GM12891 (cell line): ENCODE data around the gene RNASET2.

Source experiments
- DNase-seq: peaks from one replicate; pipeline ENCODE4 v3.0.0; 2011; ENCODE audit warnings: low spot score; ENCODE audit not compliant: insufficient read length
- FAIRE-seq: peaks from 2 replicates; lab custom pipeline; 2011; peaks lifted over from hg19 to GRCh38; lab: Jason Lieb, UNC
- PAX5 ChIP-seq: IDR thresholded peaks from 2 replicates; pipeline ENCODE4 v1.6.1; 2011; ENCODE audit warnings: low read length, moderate library complexity, mild to moderate bottlenecking; ENCODE audit not compliant: insufficient read depth, severe bottlenecking
- POLR2A ChIP-seq: IDR thresholded peaks from 2 replicates; pipeline ENCODE4 v1.6.1; 2011; ENCODE audit warnings: low read depth, low read length, control low read depth
- POLR2AphosphoS5 ChIP-seq: IDR thresholded peaks from 2 replicates; pipeline ENCODE4 v1.6.1; 2011; ENCODE audit warnings: low read depth, low read length, control low read depth
- POU2F2 ChIP-seq: IDR thresholded peaks from 2 replicates; pipeline ENCODE4 v1.6.1; 2011; ENCODE audit warnings: low read depth, mild to moderate bottlenecking, control low read depth, low read length, moderate library complexity
- SPI1 ChIP-seq: IDR thresholded peaks from 2 replicates; pipeline ENCODE4 v1.6.1; 2011; ENCODE audit warnings: low read depth, low read length, control low read depth
- TAF1 ChIP-seq: IDR thresholded peaks from 2 replicates; pipeline ENCODE4 v1.6.1; 2011; ENCODE audit warnings: low read depth, low read length, control low read depth

The RNASET2 gene

DNA sequence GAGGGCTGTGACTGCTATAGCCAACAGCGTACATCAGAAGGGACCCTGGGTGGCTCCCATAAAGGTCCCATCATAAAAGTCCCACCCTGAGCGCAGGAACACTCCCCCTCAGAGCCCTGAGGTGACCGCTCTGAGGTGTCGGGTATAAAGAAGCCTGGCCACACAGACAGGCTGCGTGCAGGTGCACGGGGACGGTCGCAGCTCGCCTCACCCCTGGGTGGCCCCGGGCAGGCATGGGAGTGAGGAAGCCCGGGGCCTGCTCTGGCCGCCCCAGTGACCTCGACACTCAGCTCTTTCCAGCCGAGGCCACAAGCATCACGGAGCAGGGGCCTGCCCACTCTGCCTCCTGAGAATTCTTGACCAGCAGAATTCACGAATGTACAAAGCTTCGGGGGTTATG lies 14.4 kb upstream of the RNASET2 start:
- no peak for FAIRE-seq
- TF ChIP-seq TAF1, result no peak
- no peak for TF ChIP-seq POLR2AphosphoS5
- TF ChIP-seq SPI1, result no peak
- TF ChIP-seq POU2F2, result no peak
- TF ChIP-seq POLR2A, result no peak
- TF ChIP-seq PAX5, result no peak
- DNase-seq, result no peak

DNA sequence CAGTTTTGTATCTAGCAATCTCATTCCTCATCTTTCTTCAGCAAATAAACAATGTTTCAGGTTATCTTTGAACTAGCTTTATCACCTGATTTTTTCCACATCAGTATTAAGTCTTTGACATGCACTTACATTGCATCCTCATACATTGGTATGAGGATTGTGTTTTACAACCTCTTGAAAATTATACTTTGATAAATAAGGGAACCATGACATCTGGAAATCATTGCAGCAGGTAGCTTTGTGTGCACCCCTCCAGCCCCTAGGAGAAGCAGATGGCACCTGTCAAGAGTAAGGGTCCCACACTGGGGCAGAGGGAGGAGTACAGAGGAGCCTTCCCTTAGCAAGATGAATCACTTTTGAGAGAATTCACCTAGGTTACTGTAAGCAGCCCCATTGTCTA lies 13.7 kb upstream of the RNASET2 start:
- FAIRE-seq (no peak), DNase-seq (no peak)
- TF ChIP-seq SPI1 (no peak), POLR2AphosphoS5 (no peak), POLR2A (no peak), POU2F2 (no peak), TAF1 (no peak), PAX5 (no peak)

DNA sequence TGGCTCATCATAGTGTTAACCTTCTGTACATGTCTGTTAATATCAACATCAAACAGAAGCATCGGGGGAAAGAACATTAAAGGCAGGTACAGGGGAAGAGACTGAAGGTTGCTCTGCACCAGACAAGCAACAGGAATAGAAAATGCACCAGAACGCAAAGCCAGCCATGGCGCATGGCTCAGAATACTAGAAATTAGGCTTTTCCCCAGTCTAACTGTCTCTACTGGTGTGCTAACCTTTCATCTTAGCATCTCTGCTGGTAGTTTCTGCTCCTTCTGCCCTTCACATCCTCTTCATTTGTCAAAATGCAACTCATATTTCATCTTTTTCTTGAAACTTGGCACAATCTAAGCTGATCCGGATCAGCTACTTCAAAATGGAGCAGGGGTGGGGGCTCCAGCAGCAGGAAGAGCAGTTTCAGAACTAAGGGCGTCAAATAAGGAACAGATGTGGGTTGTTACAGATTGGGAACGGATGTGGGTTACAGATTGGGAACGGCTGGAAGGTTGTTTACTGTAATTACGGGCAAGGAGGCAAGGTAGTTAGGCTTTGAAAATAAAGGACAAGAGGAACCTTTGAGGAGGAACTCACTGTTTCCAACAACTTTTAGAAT lies 13.1 kb upstream of the RNASET2 start:
- DNase-seq (no peak), FAIRE-seq (no peak)
- TF ChIP-seq PAX5 (no peak), TAF1 (no peak), POLR2AphosphoS5 (no peak), POLR2A (no peak), SPI1 (no peak), POU2F2 (no peak)

DNA sequence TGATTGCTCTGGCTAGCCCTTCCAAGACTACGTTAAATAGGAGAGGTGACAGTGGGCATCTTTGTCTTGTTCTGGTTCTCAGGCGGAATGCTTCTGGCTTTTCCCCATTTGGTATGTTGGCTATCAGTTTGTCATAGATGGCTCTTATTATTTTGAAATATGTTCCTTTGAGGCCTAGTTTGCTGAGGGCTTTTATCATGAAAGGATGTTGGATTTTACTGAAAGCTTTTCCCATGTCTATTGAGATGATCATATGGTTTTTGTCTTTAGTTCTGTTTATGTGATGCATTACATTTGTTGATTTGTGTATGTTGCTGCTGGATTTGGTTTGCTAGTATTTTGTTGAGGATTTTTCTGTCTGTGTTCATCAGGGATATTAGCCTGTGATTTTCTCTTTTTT lies 9.9 kb upstream of the RNASET2 start:
- DNase-seq (no peak), FAIRE-seq (no peak)
- no peak for TF ChIP-seq PAX5
- no peak for TF ChIP-seq POLR2AphosphoS5
- no peak for TF ChIP-seq SPI1
- TF ChIP-seq POU2F2, result no peak
- no peak for TF ChIP-seq POLR2A
- no peak for TF ChIP-seq TAF1

DNA sequence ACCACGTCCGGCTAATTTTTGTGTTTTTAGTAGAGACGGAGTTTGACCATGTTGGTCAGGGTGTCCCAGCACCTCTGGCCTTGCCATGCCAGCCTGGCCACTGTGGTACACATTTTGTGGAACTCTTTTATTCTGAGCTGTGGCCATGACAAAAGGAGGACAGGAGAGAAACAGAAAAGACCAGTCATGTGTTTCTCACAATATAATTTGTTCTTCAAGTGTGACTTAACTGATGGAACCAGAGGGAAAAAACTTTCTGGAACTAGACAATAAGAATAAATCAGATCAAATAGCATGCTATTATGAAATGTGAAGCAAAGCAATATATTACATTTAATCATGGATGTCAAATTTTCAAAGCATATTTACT lies 4.2 kb upstream of the RNASET2 start:
- DNase-seq (no peak), FAIRE-seq (no peak)
- TF ChIP-seq POLR2A (no peak), POU2F2 (no peak), SPI1 (no peak)

DNA sequence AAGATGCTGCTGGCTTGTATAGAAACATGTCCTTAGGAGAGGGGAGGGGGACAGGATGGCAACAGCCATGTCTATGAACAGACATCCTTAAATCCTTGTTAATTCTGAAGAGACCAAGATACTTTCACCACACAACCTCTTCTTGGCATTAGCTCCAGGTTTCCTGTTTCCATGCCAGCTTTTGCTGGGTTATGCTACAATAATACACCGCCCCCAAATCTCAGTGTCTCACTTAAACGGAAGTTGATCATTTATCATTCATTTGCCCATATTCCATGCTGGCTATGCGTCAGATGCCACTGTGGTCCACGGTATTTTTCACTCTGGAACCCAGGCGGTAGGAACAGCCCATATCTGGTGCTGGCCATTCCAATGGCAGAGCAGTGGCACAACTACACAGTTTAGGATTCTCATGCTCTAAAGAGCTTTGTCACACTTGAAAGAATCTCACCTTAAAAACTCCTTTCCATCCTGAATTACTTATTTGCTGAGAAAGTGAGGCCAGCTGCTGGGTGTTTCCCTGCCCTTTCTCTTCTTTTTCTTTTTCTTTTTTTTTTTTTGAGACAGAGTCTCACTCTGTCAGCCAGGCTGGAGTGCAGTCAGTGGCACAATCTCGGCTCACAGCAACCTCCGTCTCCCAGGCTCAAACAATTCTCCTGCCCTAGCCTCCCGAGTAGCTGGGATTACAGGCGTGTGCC lies 3.7 kb upstream of the RNASET2 start:
- no peak for DNase-seq
- TF ChIP-seq PAX5 (no peak), SPI1 (no peak), POU2F2 (no peak), POLR2A (no peak)
- peak; percentile 50 for FAIRE-seq

- peak; percentile 90 for FAIRE-seq
- DNase-seq, result no peak
- TF ChIP-seq PAX5 (no peak), SPI1 (peak; percentile 87), POLR2AphosphoS5 (peak; percentile 52; the same call in 1 of the 2 replicates)
Observed at GRCh38 chr6:166958926-166959861, 2.8 kb upstream of the RNASET2 start.

- no peak for DNase-seq
- no peak for TF ChIP-seq POLR2A
- no peak for TF ChIP-seq TAF1
- no peak for TF ChIP-seq POU2F2
- TF ChIP-seq SPI1, result no peak
- no peak for TF ChIP-seq PAX5
- TF ChIP-seq POLR2AphosphoS5, result no peak; the same call in 1 of the 2 replicates
- no peak for FAIRE-seq
Observed at GRCh38 chr6:166957805-166958076, 1.4 kb upstream of the RNASET2 start.

GRCh38 chr6:166957087-166957804 lies 896 bp upstream of the RNASET2 start:
- FAIRE-seq (peak; percentile 79), DNase-seq (no peak)
- TF ChIP-seq POLR2AphosphoS5 (no peak; the same call in none of the 2 replicates), PAX5 (no peak), POU2F2 (no peak), POLR2A (no peak), SPI1 (no peak), TAF1 (no peak)
